Neural crest cell (in vitro differentiated cells): Measurements from ENCODE around the gene REX1BD. TPM values are rescaled to one million over a fixed set of nuclear protein-coding genes. Genes with fewer than 3 reads are reported as not detected.
"Not testable (repeated sequence)": the region's sequence is repeated elsewhere in the genome, so short reads cannot be mapped to it uniquely, and the experiment has no call there.

ENCODE experiments used
- DNase-seq: peaks from one replicate; pipeline ENCODE4 v3.0.0; 2021; ENCODE audit warnings: low read depth, mixed read lengths, low spot score
- H3K27ac Mint-ChIP-seq: one replicate; pipeline ENCODE4 v1.8.0; 2021; ENCODE audit warnings: mild to moderate bottlenecking, mixed read lengths; ENCODE audit not compliant: unreplicated experiment
- H3K27me3 Mint-ChIP-seq: 2 replicates; pipeline ENCODE4 v1.8.0; 2021; ENCODE audit warnings: low read depth, mild to moderate bottlenecking, mixed read lengths
- H3K36me3 Mint-ChIP-seq: 2 replicates; pipeline ENCODE4 v1.8.0; 2021; ENCODE audit warnings: low read depth, mild to moderate bottlenecking, mixed read lengths
- H3K4me1 Mint-ChIP-seq: 2 replicates; pipeline ENCODE4 v1.8.0; 2021; ENCODE audit warnings: mixed read lengths
- H3K4me3 Mint-ChIP-seq: one replicate; pipeline ENCODE4 v1.8.0; 2021; ENCODE audit warnings: mild to moderate bottlenecking, mixed read lengths
- H3K9me3 Mint-ChIP-seq: 2 replicates; pipeline ENCODE4 v1.8.0; 2021; ENCODE audit warnings: mixed read lengths
- total RNA-seq: library from RNA; stranded (reverse); gene quantifications from 2 replicates; pipeline ENCODE4 v1.2.1, GENCODE V29; 2021
- TF ChIP-seq, protein P1 (sequence below): fragments of 200-600 bp; sonication (generic); conservative IDR thresholded peaks from 2 replicates; pipeline ENCODE4 v1.5.0; 2021; ENCODE audit warnings: antibody characterized with exemption, mild to moderate bottlenecking

REX1BD gene
- total RNA-seq, 1 donor from 2014 or later, result 71.9 TPM

DNA sequence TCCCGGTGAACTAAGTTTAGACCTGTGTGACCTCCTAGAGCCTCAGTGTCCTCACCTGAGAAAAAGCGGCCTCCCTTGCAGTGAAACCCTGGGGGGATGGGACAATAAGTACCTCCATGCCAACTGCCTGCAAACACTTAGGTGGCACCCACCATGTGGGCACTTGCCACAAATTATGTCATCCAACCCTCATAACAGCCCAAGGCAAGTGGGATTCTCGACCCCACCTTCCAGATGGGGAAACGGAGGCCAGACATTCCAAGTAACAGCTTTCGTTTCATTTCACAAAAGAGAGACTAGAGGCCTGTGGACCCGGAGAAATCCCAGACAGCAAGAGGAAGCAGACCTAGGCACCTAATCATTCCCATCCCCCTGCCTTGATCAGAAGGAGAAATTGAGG, 6.9 kb downstream of the REX1BD start:
- DNase-seq, result no peak
- H3K27me3 Mint-ChIP-seq, result peaks cover 54% of the 10 kb centered on the region
- no peaks in the 10 kb centered on the region for H3K36me3 Mint-ChIP-seq

DNA sequence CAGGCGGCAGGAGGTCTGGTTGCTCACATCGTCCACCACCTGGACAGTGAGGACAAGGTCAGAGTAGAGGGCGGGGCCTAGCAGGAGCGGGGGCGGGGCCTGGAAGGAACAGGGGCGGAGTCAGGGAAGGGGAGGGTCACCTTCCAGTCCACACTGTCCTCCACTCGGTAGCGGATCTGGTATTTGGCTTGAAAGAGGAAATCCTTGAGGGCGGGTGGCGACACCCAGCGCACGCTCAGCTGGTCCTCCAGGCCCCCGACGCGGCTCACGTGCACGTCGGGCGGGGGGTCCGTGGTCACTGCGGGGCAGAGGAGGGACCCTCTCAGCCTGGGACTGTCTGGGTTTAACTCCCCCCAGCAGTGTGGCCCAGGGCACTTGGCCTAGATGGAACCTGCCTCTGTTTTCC, 8.2 kb downstream of the REX1BD start:
- Mint-ChIP-seq H3K9me3 (no peaks in the 10 kb centered on the region), H3K4me1 (peaks cover 18% of the 10 kb centered on the region), H3K27ac (no peak overlapping the region), H3K27me3 (peaks cover 65% of the 10 kb centered on the region), H3K4me3 (peak overlapping the region; percentile 46), H3K36me3 (no peaks in the 10 kb centered on the region)
- DNase-seq, result no peak
- TF ChIP-seq, protein P1, sequence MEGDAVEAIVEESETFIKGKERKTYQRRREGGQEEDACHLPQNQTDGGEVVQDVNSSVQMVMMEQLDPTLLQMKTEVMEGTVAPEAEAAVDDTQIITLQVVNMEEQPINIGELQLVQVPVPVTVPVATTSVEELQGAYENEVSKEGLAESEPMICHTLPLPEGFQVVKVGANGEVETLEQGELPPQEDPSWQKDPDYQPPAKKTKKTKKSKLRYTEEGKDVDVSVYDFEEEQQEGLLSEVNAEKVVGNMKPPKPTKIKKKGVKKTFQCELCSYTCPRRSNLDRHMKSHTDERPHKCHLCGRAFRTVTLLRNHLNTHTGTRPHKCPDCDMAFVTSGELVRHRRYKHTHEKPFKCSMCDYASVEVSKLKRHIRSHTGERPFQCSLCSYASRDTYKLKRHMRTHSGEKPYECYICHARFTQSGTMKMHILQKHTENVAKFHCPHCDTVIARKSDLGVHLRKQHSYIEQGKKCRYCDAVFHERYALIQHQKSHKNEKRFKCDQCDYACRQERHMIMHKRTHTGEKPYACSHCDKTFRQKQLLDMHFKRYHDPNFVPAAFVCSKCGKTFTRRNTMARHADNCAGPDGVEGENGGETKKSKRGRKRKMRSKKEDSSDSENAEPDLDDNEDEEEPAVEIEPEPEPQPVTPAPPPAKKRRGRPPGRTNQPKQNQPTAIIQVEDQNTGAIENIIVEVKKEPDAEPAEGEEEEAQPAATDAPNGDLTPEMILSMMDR, result no peak

More for the DNA sequence above, 6.9 kb downstream of the REX1BD start:
- Mint-ChIP-seq H3K4me3 (peak overlapping the region; percentile 75), H3K27ac (no peak overlapping the region), H3K9me3 (no peaks in the 10 kb centered on the region), H3K4me1 (peaks cover 24% of the 10 kb centered on the region)
- TF ChIP-seq, protein P1, result no peak

DNA sequence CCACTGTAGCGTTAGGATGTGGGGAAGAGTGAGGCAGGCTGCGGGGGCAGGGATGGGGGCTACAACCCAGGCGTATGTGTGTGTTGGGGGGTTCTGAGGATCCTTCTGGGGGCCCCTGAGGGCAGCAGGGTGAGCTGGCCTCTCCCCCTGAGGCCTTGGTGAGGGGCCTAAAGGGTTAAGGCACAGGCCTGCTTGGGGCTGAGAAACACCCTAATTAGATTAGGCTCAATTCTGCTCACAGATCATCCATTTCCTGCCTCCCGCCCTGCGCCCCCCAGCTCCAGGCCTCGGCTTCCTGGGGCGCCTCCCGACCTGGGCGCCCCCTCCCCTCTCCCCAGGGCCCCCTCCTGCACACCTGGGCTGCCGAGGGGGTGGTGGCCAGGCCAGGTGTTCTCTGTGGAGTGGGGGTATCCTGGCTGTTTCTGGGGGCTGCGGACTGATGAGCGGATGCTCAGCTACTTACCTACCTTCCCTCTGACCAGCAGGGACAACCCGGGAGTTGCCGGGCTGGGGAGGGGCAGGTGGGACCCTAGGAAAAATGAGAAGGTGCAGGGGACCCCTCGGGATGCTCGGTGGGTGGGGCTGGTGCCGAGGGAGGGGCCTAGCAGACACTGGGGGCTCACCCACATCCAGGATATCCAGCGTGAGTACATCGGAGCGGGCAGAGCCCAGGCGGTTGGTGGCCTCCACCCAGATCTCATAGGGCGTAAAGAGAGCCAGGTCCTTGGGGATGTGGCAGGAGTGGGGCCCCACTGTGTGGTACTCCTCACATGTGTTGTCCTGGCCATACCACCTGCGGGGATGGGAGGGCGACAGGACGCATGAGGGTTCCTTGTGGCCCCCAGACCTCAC, 9.4 kb downstream of the REX1BD start:
- H3K36me3 Mint-ChIP-seq, result no peaks in the 10 kb centered on the region
- TF ChIP-seq, protein P1, result no peak
- H3K4me1 Mint-ChIP-seq, result peaks cover 20% of the 10 kb centered on the region
- H3K9me3 Mint-ChIP-seq, result no peaks in the 10 kb centered on the region
- H3K27me3 Mint-ChIP-seq, result peaks cover 77% of the 10 kb centered on the region
- no peak overlapping the region for H3K27ac Mint-ChIP-seq
- no peak for DNase-seq
- H3K4me3 Mint-ChIP-seq, result peak overlapping the region; percentile 66

DNA sequence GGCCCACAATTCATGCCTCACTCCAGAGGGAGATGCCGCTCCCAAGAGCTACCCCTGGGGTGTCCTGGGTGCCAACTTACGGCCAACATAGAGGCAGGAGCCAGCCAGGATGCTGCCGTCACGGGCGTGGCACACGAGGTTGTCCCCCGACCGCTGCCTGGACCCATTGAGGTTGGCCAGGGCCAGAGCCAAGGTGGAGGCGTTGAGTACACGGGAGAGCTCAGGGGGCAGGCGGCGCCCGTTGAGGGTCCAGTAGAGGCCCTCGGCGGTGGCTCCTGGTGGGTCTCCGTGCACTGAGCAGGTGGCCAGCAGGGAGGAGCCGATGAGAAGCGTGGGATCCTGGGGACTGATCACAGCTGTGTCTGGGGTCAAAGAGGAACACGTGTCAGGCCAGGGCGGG, 10.9 kb downstream of the REX1BD start:
- Mint-ChIP-seq H3K4me1 (peaks cover 20% of the 10 kb centered on the region), H3K9me3 (no peaks in the 10 kb centered on the region), H3K4me3 (no peak overlapping the region), H3K27me3 (peaks cover 82% of the 10 kb centered on the region), H3K36me3 (no peaks in the 10 kb centered on the region), H3K27ac (no peak overlapping the region)
- DNase-seq, result no peak
- TF ChIP-seq, protein P1, result no peak

DNA sequence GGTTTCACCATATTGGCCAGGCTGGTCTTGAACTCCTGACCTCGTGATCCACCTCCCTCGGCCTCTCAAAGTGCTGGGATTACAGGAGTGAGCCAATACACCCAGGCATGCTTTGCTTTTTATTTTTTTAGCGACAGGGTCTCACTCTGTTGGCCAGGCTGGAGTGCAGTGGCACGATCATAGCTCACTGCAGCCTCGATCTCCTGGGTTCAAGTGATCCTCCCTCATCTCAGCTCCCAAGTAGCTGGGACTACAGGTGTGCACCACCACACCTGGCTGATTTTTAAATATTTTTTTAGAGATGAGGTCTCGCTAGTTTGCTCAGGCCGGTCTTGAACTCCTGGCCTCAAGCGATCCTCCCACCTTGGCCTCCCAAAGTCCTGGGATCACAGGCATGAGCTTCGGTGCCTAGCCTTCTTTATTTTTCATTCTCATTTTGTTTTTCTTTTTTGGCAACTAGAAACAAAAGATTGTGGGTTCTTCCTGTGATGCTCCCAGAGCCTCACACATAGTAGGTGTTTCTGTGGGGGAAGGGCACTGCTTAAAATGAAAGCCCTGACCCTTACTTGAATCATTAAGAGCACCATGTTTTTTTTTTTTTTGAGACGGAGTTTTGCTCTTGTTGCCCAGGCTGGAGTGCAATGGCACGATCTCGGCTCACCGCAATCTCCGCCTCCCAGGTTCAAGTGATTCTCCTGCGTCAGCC, 12.2 kb downstream of the REX1BD start:
- H3K4me1 Mint-ChIP-seq, result peaks cover 17% of the 10 kb centered on the region
- peaks cover 86% of the 10 kb centered on the region for H3K27me3 Mint-ChIP-seq
- not testable (repeated sequence) for DNase-seq, H3K9me3 Mint-ChIP-seq, H3K4me3 Mint-ChIP-seq, H3K36me3 Mint-ChIP-seq, H3K27ac Mint-ChIP-seq

DNA sequence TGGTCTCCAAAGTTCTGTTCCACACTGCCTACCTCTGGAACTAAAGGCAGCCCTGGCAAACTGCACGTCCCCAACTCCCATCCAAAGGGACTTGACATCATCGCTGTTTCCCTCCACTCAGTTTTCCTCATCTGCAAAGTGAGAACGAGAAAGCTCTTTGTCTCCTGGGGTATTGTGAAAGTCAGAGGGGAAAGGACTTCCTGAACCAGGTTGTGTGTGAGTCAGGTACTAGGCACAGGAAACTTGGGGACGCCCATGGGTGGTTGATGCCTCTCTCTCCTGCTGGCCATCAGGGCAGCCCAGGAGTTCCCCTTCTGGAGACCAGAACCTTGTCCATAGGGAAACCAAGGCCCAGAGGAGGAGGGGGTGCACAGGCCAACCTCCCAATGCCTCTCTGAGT, 13.3 kb downstream of the REX1BD start:
- Mint-ChIP-seq H3K36me3 (no peaks in the 10 kb centered on the region), H3K9me3 (no peaks in the 10 kb centered on the region), H3K4me1 (peaks cover 17% of the 10 kb centered on the region), H3K27ac (no peak overlapping the region), H3K4me3 (no peak overlapping the region), H3K27me3 (peaks cover 79% of the 10 kb centered on the region)
- TF ChIP-seq, protein P1, result no peak
- DNase-seq, result no peak
